Natural killer cell (primary cell): ENCODE data around the gene ISM1. TPM values are rescaled to one million over a fixed set of nuclear protein-coding genes. Genes with fewer than 3 reads are reported as not detected.

ENCODE experiments used
- ATAC-seq, 3 donors: fragments of 150-1000 bp in 2 of 3; fragments of 200-7000 bp in 1 of 3; cut with Tn5 transposase; 1 replicate in 1 of 3; 2 replicates in 2 of 3; pipeline ENCODE4 v1.10.0; 2021; ENCODE audit warnings: mild to moderate bottlenecking in 2 of 3, moderate library complexity in 2 of 3
- DNase-seq, 2 donors: peaks; one replicate each; pipeline versions ENCODE4 v3.0.0 to v3.0.0-alpha.2; 2013 to 2021; ENCODE audit warnings: mixed read lengths in 1 of 2
- H3K27ac ChIP-seq: one replicate; pipeline ENCODE4 v1.5.1; 2013; ENCODE audit warnings: mild to moderate bottlenecking, low read length
- H3K27me3 ChIP-seq: one replicate; pipeline ENCODE4 v1.6.1; 2013; ENCODE audit warnings: low read length; ENCODE audit not compliant: control insufficient read depth, insufficient read depth
- H3K36me3 ChIP-seq: one replicate; pipeline ENCODE4 v1.6.1; 2013; ENCODE audit warnings: low read length; ENCODE audit not compliant: control insufficient read depth, insufficient read depth
- H3K4me1 ChIP-seq: one replicate; pipeline ENCODE4 v1.6.1; 2013; ENCODE audit warnings: low read length; ENCODE audit not compliant: control insufficient read depth, insufficient read depth
- H3K4me3 ChIP-seq: one replicate; pipeline ENCODE4 v1.5.1; 2013; ENCODE audit warnings: low read length
- H3K9me3 ChIP-seq: one replicate; pipeline ENCODE4 v1.6.1; 2013; ENCODE audit warnings: low read length; ENCODE audit not compliant: control insufficient read depth, insufficient read depth
- H3K27ac Mint-ChIP-seq, 2 donors: one replicate each; pipeline ENCODE4 v1.8.0; 2022; ENCODE audit warnings: mild to moderate bottlenecking in 2 of 2, mixed read lengths in 2 of 2, moderate library complexity in 1 of 2
- H3K27me3 Mint-ChIP-seq, 2 donors: one replicate each; pipeline ENCODE4 v1.8.0; 2022; ENCODE audit warnings: low read depth in 2 of 2, mixed read lengths in 2 of 2
- H3K36me3 Mint-ChIP-seq: one replicate; pipeline ENCODE4 v1.8.0; 2022; ENCODE audit warnings: mixed read lengths
- H3K4me1 Mint-ChIP-seq, 2 donors: one replicate each; pipeline ENCODE4 v1.8.0; 2022; ENCODE audit warnings: mixed read lengths in 2 of 2
- H3K4me3 Mint-ChIP-seq: one replicate; pipeline ENCODE4 v1.8.0; 2022; ENCODE audit warnings: mild to moderate bottlenecking, moderate library complexity, mixed read lengths
- H3K9me3 Mint-ChIP-seq, 2 donors: one replicate each; pipeline ENCODE4 v1.8.0; 2022; ENCODE audit warnings: mixed read lengths in 2 of 2
- WGBS: methylation state at CpG from one replicate; pipeline ENCODE4 v1.1.7; 2013; ENCODE audit warnings: missing lambda C conversion rate; ENCODE audit not compliant: insufficient coverage; 5-methylcytosine and 5-hydroxymethylcytosine counted together
- intact Hi-C: fragments of 100-400 bp; cut with micrococcal nuclease; formaldehyde crosslinking; loops from one replicate; pipeline ENCODE4 v1.14.2; 2022
- total RNA-seq, 4 donors: library from RNA; stranded (reverse); fragments of 120-200 nt in 1 of 4; gene quantifications; one replicate each; pipeline versions ENCODE4 v1.2.3 to v1.2.4, GENCODE V29; 2013 to 2022
- TF ChIP-seq, protein P1 (sequence below): fragments of 200-600 bp; IDR thresholded peaks from one replicate; pipeline ENCODE4 v1.8.0; 2022; ENCODE audit warnings: antibody characterized with exemption

ISM1 gene
- total RNA-seq, 3 donors from 2014 or later (not counting 1 experiment from before 2014, with no cell fraction given): 0.13 TPM; not detected in 2

DNA sequence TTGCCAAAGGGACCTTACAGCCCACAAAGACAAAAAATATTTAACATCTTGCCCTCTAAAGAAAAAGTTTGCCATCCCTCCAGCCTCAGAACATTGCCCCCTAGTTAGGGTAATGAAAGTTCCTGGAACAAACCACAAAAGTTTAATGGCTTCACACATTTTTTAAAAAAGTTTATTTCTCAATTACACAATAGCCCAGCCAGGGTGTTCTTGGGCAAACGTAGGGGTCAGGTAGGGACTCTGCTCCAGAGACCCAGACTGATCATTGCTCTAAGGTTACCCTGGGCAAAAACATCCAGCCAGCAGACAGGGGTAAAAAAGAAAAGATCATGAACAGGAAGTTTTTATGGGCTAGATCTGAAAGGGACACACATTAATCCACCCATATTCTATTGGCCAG lies 4.5 kb upstream of the ISM1 start:
- Mint-ChIP-seq H3K9me3 (no peaks in the 10 kb centered on the region), H3K36me3 (no peaks in the 10 kb centered on the region), H3K4me1 (peaks cover 15 to 19% of the 10 kb centered on the region in 2 donors), H3K4me3 (no peak overlapping the region), H3K27ac (no peak overlapping the region), H3K27me3 (peaks cover 66 to 85% of the 10 kb centered on the region in 2 donors)
- H3K27ac ChIP-seq: no peak overlapping the region
- no peaks in the 10 kb centered on the region for H3K36me3 ChIP-seq
- TF ChIP-seq, protein P1, sequence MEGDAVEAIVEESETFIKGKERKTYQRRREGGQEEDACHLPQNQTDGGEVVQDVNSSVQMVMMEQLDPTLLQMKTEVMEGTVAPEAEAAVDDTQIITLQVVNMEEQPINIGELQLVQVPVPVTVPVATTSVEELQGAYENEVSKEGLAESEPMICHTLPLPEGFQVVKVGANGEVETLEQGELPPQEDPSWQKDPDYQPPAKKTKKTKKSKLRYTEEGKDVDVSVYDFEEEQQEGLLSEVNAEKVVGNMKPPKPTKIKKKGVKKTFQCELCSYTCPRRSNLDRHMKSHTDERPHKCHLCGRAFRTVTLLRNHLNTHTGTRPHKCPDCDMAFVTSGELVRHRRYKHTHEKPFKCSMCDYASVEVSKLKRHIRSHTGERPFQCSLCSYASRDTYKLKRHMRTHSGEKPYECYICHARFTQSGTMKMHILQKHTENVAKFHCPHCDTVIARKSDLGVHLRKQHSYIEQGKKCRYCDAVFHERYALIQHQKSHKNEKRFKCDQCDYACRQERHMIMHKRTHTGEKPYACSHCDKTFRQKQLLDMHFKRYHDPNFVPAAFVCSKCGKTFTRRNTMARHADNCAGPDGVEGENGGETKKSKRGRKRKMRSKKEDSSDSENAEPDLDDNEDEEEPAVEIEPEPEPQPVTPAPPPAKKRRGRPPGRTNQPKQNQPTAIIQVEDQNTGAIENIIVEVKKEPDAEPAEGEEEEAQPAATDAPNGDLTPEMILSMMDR: no peak
- ATAC-seq: no peak
- no peak for DNase-seq
- H3K9me3 ChIP-seq: no peaks in the 10 kb centered on the region
- no peak overlapping the region for H3K4me3 ChIP-seq
- peaks cover 31% of the 10 kb centered on the region for H3K27me3 ChIP-seq
- peaks cover 16% of the 10 kb centered on the region for H3K4me1 ChIP-seq
- intact Hi-C loops: no loop called here
- WGBS: 0% methylated on average over 1 of the region's 1 CpG

GRCh38 chr20:13219327-13220193 lies 1.5 kb upstream of the ISM1 start:
- no peaks in the 10 kb centered on the region for H3K36me3 Mint-ChIP-seq
- H3K27me3 Mint-ChIP-seq: peaks cover 64 to 69% of the 10 kb centered on the region in 2 donors
- TF ChIP-seq, protein P1: no peak
- no peaks in the 10 kb centered on the region for H3K9me3 ChIP-seq
- H3K36me3 ChIP-seq: no peaks in the 10 kb centered on the region
- peak overlapping the region; percentile 81 for H3K4me3 Mint-ChIP-seq
- WGBS: 7% methylated on average over 32 of the region's 38 CpGs
- H3K27me3 ChIP-seq: peaks cover 41% of the 10 kb centered on the region
- DNase-seq (no peak), ATAC-seq (no peak)
- H3K4me1 Mint-ChIP-seq: peaks cover 15 to 25% of the 10 kb centered on the region in 2 donors
- H3K4me1 ChIP-seq: peaks cover 22% of the 10 kb centered on the region
- no peak overlapping the region for H3K27ac ChIP-seq
- peak overlapping the region; percentile 33 for H3K4me3 ChIP-seq
- no peak overlapping the region for H3K27ac Mint-ChIP-seq
- no peaks in the 10 kb centered on the region for H3K9me3 Mint-ChIP-seq
- intact Hi-C loops: no loop called here

DNA sequence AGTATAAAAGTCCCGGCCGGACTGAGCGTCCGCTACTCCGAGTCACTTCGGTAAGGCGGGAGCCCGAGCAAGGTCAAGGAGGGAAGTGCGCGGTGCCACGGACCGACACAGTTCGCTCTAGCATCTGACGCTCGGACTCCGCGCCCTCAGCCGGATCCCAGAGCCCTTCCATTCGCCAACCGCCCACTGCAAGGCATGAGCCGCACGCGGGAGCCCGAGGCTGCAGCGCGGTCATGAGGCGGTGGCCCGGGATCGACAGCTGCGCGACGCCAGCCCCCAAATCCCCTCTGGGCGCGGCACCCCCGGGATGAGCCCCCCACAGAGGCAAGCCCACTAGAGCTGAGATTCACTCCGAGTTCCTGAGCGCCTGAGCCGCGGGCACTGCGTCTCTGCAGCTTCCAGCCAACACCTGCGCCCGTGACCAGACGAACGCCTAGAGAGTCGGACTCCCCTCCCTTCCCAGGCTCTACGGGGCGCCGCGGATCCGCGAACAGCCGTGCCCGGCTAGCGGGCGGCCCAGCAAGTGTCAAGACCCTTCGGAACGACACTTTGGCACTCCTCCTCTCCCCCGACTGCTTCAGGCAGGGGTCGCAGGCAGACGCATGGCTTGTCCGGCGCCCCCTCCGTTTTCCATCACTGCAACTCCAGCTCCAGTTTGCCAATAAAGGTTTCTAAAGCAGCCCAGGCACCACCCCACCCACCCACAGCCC lies 725 bp upstream of the ISM1 start:
- Mint-ChIP-seq H3K27ac (no peak overlapping the region), H3K27me3 (peaks cover 61 to 64% of the 10 kb centered on the region in 2 donors), H3K36me3 (no peaks in the 10 kb centered on the region), H3K4me1 (peaks cover 15 to 25% of the 10 kb centered on the region in 2 donors), H3K4me3 (peak overlapping the region; percentile 81), H3K9me3 (no peaks in the 10 kb centered on the region)
- Histone ChIP-seq H3K27ac (no peak overlapping the region), H3K36me3 (no peaks in the 10 kb centered on the region), H3K4me1 (peaks cover 22% of the 10 kb centered on the region), H3K27me3 (peaks cover 41% of the 10 kb centered on the region), H3K4me3 (peak overlapping the region; percentile 33), H3K9me3 (no peaks in the 10 kb centered on the region)
- 1% methylated on average over 63 of the region's 63 CpGs for WGBS
- peak in 1 of 3 donors; percentile 14 for ATAC-seq
- TF ChIP-seq, protein P1: no peak
- intact Hi-C loops: no loop called here
- peak in 1 of 2 donors; percentile 36 for DNase-seq
